GM12872 (cell line): Measurements from ENCODE around the gene ARHGAP15.

Experiments used
- TF ChIP-seq, protein P1 (sequence below): IDR thresholded peaks from 3 replicates; pipeline ENCODE4 v1.5.1; 2011; ENCODE audit warnings: low read depth, mild to moderate bottlenecking, low read length, moderate library complexity; ENCODE audit not compliant: insufficient read depth

Gene ARHGAP15

DNA sequence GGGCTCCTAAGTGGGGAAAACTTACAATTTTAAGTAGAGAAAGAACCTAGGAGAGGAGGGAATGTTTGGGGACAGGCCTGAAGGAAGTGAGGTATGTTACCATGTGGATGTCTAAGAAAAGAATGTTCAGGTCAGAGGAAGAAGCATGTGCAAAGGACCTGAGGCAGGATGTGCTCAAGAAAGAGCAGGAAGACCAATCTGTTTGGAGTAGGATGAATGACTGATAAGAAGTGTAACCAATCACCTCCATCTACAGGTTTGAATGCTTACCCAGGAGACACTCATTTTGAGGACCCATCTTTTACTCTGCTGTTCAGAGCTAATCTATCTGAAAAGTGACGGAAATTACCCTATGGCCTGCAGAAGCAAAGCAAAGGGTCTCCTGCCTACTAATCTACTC is 342.3 kb downstream of the ARHGAP15 start:
- TF ChIP-seq, protein P1, sequence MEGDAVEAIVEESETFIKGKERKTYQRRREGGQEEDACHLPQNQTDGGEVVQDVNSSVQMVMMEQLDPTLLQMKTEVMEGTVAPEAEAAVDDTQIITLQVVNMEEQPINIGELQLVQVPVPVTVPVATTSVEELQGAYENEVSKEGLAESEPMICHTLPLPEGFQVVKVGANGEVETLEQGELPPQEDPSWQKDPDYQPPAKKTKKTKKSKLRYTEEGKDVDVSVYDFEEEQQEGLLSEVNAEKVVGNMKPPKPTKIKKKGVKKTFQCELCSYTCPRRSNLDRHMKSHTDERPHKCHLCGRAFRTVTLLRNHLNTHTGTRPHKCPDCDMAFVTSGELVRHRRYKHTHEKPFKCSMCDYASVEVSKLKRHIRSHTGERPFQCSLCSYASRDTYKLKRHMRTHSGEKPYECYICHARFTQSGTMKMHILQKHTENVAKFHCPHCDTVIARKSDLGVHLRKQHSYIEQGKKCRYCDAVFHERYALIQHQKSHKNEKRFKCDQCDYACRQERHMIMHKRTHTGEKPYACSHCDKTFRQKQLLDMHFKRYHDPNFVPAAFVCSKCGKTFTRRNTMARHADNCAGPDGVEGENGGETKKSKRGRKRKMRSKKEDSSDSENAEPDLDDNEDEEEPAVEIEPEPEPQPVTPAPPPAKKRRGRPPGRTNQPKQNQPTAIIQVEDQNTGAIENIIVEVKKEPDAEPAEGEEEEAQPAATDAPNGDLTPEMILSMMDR, result no peak

DNA sequence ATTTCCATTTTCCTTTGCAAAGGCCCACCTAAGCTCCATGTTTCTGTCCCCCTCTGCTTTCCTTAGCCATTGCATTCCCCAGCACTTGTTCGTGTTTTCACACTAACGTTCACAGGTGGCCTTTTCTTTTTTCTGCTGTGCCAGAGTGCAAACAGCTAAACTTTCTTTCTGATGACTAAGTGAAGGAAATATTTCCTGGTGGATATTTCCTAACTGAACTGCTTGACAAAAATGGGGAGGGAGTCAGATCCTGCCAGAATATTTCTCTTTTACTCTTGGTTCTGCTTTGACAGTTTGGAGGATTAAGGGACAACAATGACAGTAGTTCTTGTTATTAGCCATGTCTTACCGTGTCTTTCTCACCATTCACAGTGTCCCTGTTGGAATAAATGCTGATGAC is 344.0 kb downstream of the ARHGAP15 start:
- TF ChIP-seq, protein P1, result no peak

DNA sequence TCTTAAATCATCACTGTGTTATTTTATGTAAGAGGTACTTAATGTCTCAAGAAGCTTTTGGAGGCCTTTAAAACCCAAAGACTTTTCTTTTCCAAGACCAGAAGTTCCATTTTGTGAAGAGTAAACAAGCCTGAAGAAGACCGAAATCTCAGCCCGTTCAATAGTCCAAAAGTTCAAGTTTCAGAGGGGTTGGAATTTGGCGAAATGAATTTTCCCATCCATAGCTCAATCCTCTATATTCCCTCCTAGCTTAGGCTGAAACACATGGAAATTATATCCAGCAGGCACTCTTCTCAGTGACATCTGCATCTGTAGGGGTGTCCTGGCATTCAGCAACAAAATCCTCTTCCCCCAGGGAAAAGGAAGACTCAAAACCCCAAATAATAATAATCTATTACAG is 344.6 kb downstream of the ARHGAP15 start:
- TF ChIP-seq, protein P1, result no peak

DNA sequence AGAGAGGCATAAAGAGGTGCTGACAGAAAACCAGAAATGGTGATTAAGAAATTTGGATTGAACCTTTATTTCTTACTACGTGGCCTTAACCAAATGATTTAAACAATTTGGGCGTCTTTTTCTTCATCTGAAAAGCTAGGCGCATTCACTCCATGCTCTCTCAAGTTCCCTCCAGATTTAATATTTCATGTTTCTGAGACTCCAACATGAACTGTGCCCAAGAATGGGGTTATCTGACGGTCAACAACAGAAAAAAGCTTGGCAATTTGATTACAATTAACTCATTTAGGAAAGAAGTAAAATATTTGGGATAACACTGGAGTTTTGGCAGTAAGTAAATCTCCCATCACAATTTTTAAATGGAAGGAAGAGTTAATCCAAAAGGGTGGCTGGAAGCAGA is 345.4 kb downstream of the ARHGAP15 start:
- TF ChIP-seq, protein P1, result no peak

DNA sequence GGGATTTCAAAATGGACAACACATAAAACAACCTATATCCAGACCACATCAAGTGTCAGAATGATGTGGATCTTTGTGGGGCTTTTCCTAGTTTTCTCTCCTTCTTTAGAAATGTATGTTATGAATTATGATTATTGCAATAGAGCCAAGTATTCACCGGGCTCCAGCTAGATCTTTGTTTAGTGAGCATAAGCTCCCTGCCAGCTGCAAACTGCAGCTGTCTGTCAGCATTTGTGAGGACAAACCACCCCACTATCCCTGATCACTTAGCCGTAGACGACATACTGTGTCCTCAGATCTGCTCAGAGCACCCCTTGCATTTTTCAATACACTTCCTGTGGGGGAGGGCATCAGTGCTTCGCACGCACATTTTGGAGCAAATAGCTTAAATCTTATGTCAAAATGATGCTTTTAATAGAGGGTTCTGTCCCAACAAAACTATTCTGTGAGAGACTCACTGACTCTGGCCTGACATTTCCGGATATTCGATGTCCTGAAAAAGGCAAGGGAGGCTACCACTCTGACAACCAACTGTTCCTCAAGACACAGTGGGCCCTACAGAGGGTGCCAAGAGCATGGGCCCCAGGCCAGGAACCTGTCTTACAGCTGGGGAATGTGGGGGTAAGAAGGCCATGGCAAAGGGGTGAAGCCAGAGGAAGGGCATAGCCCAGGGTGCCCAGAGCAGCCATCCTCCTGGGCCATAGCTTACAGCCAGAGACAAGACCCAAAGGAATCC is 346.0 kb downstream of the ARHGAP15 start:
- TF ChIP-seq, protein P1, result no peak

DNA sequence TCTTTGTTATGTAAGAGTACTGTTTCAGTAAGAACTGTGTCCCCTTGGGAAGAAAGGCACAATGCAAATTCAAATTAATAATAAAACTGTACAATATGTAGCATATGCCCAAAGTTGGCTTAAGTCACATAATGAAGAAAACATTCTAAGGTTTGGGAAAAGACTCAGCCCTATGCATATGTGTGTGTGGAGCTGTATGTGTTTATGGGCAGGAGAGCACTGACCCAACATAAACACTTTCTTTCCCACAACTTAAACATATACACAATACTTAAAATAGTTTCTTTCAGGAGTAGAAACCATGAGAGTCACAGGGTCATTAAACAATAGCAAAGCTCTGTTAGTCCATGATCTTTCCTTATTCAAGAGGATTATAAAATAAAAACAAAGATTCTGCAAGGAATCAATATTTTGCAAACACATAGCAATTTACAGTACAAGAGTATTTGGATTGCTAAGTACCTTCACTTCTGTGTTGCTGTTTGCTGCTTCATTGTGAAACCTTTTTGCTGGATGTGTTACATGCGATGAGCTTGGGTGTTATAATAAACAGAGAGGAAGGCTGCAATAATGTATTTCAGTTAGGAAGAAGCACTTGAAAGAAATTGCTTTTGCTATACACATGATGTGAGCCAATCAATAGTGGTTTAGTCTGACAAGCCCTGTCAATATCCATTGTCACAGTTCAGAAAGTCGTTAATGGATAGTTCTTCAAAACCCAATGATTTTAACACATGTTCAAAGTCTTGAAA is 347.3 kb downstream of the ARHGAP15 start:
- TF ChIP-seq, protein P1, result no peak

DNA sequence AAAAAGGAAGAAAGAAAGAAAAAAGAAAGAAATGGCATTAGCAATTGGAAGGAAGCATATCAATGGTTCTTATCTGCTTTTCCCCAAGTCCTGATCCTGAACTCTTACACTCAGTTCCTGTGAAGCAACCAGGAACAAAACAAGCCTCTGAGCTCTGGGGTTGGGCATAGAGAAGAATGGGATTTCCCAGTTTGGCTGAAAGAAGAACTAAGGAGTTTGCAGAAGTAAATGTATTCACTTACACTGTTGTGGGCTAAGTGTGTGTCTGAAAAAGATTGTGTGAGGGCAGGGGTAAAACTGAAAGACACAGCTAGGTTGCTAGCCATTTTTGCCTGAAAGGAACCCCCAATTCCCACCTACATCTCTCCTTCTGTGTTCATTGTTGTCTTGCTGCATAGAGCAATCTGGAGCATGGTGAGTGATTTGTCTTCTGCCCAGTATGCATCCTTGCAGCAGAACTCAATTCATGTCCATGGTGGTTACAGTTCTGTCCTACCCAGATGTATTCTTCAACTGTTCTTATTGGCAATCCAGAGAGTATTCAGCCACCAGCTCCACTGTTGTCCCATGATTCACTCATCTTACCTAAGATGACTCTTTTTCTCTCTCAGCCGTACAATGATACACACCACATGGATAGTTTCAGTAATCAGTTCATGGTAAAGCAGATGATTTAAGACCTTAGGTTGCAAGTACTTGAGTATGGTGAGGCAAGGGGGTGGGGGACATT is 348.7 kb downstream of the ARHGAP15 start:
- TF ChIP-seq, protein P1, result no peak
